ENCODE measurements around the gene ANKS3.

ANKS3 gene

DNA sequence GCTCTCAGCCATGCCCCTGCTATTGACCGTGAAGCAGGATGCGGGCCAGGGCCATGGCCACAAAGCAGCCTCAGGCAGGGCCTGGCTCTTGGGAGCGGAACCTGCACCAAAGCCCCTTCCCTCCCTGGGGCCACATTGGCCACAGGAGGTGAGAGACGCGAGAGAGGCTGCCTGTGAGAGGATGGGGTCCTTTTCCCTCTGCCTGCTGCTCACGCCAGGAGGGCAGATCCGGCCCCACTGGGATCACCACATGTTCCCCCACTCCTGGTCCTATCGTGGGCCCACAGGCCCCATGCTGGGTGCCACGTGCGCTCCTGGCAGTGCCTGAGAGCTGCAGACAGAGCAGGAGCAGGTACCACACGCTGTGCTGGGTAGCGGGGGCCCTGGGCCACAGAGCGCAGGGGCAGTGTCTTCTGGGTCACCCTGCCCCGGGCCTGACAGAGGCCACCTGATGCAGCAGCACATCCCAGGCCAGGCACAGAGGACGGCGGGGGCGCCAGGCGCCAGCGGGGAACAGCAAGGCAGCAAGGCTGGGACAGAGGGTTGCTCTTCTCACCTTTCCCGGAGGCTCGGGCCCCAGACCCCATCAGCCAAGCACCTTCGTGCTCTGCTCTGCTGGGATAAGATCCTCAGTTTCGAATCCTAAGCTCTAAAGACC lies 49.9 kb downstream of the ANKS3 start:
- DNase-seq (ENCODE audit: low read depth), result no peak

DNA sequence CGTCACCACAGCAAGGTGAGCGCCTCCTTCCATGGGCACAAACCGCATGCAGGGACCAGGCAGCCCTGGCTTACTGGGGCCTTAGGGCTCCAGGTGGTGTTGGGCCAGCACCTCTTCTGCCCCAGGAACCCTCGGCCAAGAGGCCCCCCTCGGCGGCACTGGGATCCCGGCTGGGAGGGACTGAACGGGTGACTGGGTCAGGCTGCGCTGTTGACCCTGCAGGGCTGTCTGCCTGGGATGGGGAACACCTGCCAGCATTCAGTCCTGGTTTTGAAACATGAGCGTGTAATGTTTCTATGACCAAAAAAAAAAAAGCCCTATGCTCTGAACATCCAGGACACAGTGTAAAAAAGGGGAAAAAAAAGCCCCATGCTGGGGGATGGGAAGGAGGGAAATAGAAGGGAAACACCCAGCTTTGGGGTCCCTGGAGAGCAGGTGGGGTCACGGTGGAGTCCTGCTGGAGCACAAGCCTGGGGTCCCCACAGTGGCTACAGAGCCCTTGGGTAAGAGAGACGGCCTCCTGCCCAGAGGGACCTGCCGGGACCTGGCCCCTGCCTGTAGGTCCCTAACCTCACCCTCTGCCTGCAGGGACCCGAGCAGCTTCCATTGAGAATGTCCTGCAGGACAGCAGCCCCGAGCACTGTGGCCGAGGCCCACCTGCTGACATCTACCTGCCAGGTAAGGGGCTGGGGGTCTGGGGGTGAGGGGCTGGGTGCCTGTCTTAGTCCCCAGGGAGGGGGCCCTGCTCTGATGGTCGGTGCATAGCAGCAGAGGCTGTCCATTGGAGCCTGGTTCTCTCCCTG lies 50.6 kb downstream of the ANKS3 start:
- DNase-seq (ENCODE audit: low read depth), result no peak

DNA sequence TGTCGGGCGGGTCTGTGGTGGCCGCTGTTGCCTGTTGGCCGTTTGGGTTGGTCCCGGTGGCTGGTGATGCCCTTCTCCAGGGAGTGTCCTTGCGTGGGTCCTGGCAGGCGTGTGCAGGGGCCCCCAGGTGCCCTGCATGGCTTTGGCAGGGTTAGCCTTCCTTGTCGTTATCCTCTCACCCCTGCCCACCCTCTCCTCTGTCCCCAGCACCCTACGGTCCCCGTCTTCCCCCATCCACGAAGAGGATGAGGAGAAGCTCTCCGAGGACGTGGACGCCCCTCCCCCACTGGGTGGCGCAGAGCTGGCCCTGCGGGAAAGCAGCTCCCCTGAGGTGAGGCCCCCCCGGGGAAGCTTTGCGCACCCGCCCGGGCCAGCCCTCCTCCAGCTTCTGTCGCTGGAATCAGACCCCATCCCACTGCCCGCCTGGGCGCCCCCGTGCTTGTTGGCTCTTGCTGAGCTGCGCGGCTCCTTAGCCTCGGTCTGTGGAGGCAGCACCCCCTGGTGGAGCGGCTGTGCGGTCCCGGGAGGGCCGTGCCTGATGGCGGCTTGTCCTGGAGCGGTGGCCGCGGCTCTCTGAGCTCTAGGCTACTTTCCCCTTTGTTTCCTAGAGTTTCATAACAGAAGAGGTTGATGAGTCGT lies 51.3 kb downstream of the ANKS3 start:
- DNase-seq (ENCODE audit: low read depth), result peak; percentile 19

DNA sequence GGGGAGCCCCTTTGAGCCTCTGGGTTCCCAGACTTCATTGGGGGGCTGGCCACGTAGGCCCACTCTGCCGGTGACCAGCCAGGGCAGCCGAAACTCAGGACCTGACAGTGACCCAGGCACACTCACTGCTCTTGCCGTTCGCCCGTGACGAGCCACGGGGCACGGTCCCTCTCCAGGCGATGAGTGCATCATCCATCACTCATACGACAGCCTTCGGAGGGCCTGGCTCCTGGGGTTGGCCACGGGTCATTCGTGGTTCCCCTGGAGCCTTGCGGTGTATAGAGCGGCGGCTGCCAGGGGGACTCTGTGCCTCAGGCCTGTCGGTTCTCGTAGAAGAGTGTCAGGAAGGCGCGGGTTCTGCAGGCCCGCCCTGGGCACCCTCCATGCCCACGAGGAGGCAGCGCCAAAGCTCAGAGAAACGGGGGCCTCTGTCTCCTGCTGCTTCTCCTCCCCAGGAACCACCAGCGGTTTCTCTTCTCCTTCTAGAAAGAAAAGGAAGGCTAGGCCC lies 51.9 kb downstream of the ANKS3 start:
- no peak for DNase-seq (ENCODE audit: low read depth)

DNA sequence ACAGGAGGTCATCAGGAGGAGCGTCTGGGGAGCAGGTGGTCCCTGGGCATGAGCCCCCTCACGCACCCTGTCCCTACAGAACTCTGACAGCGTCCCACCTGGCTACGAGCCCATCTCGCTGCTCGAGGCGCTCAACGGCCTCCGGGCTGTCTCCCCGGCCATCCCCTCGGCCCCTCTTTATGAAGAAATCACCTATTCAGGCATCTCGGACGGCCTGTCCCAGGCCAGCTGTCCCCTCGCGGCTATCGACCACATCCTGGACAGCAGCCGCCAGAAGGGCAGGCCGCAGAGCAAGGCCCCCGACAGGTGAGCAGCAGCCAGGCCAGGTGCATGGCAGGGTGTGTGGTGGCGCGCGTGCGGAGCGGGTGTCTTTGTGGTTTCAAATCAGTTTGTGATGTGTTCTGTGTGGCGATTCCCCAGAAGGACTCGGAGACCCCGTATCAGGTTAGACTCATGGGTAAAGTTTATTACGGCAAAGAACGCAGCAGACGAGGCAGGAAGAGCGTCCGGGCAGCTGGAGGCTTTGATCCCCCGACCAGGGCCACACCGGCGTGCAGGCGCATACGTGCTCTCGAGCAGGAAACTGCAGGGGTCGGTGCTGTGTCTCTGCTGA lies 52.5 kb downstream of the ANKS3 start:
- no peak for DNase-seq (ENCODE audit: low read depth)

DNA sequence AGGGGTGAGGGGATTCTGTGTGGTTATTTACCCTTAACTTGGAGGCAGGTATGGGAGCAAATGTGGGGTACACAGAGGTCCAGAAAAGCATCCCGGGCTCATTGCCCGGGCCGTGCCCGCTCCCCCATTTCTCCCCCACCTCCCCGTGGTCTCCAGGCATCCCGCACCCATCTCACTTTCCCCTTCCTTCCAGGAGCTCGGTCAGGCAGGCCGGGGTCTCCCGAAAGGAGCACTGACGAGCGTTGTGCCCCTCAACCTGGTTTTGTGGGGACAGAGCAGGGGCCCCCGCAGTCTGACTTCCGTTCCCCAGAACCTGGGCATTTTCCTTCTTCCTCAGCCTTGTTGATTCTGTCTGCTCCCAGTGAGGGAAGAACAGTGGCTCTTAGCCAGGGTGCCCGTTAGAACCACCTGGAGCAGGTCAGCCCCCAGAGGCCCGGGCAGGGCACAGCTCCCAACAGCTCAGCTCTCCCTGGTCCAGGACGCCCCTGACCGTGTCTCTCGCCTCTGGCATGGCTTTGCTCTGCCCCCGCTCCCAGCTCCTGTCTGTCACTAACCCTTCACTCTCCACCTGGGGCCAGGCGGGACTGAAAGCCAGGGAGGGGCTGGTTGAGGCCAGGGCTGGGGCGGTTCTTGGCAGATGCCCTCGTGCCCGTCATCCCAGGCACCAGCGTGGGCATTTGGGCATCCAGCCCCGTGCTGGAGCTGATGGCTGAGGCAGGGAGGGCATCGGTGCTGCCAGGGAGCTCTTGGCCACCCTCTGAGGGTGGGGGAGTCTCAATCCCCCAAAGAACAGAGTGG lies 53.2 kb downstream of the ANKS3 start:
- no peak for DNase-seq (ENCODE audit: low read depth)

DNA sequence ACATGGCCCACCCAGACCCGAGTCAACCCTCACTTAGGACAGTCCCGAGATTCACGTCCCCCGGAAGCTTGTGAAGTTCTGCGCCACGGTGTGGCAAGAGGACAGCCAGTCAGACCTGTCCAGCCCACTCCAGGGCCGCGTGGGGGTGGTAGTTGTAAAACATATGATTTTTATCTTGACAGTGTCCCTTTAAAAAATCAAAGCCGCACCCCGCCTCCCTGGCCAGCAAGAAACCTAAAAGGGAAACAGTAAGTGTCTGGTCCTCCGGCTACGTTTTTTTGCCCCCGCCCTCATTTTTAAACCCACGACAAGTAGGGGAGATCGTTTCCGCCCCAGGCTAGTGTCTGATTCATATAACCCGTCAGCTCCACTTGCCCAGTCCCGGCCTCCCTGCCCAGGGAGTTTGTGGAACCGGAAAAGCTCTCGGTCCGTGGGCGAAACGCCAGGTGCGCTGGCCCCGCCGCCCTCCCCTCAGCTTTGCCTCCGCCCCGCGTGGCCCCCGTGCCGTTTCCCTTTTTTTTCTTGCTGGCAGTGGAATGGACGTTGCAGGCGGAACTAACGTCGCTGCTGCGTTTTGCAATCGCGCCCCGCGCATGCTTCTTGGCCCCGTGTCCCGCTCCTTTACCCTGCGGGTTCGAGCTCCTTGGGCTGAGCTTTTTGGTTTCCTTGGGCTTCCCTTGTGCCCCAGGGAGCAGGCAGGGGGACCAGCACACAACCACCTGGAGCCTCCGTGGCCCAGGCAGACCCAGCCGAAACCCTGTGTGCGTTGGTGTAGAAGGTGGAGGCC lies 54.0 kb downstream of the ANKS3 start:
- DNase-seq (ENCODE audit: low read depth), result no peak

DNA sequence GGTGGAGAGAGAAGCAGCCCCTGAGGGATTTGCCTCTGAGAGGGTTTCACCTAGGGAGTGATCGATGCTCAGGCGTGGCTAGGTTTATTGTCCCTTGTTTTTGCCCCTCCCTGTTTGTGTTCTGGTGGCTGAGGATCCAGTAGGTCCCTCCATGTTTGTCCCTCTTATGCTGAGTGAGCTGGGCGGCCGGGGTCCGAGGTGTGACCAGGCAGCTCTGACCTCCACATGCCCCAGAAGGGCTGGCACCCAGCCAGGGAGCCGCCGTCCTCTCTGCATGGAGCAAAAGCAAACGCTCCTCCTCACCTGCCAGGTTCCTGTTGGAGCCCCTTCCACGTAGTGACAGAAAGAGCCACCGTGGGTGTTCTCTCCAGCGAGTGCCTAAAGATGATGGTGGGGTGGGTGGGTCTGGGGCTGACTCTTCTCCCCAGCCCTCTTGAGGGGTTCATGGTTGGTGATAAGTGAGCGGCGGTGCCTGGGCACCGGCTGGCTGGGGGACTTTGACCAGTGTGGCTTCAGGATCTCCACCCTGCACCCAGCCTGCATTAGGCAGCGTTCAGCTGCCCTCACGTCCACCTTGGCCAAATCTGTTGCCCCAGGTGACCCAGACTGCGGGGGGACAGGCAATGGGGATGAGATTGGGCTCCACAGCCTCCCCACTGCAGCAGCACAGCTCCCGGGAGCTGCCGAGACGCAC lies 54.8 kb downstream of the ANKS3 start:
- no peak for DNase-seq (ENCODE audit: low read depth)

DNA sequence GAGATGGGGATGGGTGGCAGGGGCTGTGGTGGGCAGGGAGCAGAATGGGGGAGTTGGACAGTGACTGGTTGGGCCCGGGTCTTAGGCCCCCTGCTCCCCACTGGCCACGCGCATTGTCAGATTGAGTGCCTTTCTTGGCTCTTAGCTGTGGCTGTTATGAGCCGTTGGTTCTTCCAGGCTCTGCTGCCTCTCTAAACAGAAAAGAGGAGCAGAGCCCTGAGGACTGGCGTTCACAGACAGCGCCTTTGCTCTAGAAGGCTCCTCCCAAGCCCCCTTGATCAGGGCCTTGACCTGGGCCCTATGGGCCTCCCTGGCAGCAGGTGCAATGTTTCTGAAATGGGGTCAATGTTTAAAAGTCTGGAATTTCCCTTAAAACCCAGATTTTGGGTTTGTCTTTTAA lies 55.5 kb downstream of the ANKS3 start:
- DNase-seq (ENCODE audit: low read depth), result no peak

DNA sequence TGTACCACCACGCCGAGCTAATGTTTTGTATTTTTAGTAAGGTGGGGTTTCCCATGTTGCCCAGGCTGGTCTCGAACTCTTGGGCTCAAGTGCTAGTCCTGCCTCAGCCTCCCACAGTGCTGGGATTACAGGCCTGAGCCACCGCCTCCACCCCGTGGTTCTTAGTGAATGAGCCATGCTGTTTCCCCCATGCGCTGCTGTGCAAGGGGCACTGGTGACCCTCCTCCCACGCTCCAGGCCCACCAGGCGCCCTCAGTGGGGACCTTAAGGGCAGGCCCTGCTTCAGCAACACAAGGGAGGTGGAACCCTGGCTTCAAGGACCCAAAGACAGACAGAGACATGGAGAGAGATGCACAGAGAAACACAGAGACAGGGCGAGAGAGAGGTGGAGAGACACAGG lies 56.1 kb downstream of the ANKS3 start:
- DNase-seq (ENCODE audit: low read depth), result no peak

DNA sequence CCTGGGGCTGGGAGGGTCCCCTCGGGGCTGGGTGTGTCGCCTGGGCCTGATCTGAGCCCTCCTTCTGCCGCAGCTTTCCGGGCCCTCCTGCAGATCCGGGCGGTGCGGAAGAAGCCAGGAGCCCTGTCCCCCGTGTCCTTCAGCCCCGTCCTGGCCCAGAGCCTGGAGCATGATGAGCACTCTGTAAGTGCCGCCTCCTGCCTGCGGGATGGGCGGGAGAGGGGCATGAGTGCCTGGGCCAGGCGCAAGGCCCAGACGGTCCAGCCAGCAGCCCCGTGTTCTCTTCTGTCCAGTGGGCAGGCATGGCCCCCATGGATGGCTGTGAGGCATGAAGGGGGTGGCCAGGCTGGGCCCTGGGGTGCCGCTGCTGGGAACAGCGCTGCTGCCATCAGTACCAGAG lies 56.7 kb downstream of the ANKS3 start:
- DNase-seq (ENCODE audit: low read depth), result no peak

DNA sequence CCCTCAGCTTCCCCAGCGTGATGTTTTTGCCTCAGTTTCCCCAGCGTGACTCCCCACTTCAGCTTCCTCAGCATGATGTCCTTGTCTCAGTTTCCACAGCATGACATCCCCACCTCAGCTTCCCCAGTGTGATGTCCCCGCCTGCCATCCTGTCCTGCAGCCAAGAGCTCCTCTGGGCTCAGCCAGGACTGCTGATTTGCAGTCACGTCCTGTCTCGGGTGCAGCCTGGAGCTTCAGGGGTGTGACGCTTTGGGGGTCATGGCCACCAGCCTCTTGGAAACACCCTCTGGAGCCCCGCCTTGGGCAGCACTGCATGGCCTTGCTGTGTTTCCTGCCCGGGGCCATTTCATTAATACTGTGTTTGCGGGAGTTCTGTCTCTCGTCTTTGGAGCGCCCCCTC lies 57.2 kb downstream of the ANKS3 start:
- no peak for DNase-seq (ENCODE audit: low read depth)

DNA sequence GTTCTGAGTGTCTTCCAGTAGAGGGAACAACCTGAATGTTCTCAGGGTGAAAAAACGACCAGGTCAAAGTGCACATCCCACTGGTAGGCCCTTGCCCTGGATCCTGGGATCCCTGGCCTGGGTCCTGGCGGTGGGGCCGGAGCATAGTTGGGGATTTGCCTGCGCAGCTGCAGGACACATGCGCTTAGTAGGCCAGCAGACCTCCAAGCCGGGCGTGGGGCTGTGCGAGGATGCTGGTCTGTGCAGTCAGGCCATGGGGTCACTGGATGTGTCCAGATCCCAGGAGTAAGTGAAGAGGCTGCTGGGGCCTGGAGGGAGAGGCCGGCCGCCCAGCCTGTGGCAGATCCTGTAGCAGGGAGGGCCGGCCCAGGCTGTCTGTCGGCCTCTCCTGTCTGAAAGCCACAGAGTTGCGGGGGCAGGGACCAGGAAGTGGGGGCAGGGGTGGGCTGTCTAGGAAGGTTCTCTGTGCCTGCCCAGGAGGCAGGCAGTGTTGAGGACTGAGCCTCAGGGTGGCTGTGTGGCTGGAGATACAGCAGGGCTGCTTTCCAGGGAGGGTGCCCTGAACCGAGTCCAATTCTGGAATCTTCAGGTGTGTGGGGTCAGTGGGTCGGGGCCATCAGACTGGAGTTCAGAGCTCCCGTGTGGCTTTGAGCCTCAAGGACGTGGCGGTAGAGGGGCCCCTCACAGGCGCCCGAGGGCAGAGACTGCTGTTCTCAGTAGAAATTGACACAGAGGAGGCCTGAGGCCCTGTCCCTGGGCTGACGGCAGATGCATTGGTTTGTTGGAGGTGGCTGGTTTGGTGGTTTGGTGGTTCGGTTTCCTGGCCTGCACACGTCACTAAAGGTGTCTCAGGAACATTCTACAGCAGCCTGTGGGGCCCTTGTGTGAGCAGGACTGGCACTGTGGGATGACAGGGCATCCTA lies 57.9 kb downstream of the ANKS3 start:
- peak; percentile 47 for DNase-seq (ENCODE audit: low read depth)

DNA sequence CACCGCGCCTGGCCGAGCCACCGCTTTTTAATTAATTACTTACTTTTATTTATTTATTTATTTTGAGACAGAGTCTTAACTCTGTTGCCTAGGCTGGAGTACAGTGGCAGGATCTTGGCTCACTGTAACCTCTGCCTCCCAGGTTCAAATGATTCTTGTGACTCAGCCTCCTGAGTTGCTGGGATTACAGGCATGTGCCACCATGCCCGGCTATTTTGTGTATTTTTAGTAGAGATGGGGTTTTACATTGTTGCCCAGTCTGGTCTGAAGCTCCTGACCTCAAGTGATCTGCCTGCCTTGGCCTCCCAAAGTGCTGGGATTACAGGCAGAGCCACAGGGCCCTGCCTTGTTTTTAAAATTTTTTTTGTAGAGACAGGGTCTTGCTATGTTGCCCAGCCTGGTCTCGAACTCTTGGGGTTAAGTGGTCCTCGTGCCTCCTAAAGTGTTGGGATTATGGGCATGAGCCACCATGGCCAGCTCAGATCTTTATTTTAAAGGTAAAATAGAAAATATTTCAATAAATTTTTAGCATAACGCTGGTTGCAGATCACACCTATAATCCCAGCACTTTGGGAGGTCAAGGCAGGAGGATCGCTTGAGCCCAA lies 59.0 kb downstream of the ANKS3 start:
- DNase-seq (ENCODE audit: low read depth), result no peak

DNA sequence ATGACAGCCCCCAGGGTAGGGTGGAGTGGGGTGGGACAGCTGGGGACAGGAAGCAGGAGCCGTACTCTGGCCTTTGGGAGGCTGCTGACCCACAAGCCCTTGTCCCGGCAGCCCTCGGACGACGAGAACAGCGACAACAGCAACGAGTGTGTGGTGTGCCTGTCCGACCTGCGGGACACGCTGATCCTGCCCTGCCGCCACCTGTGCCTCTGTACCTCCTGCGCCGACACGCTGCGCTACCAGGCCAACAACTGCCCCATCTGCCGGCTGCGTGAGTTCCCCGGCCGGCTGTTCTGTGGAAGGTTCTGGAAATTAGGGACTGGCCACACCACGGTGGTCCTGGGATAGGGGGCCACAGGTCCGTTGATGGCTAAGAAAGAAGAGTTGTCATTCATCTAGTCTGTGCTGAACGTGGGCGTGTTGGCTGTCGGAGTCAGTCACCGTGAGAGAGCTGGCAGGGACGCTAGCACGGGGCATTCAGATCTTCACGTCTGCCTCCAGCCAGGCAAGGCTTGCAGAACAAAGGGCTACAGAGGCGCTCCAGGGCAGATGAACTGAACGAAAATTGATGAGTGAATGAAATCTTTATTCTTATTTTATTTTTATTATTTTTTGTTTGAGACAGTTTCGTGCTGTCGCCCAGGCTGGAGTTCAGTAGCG lies 60.6 kb downstream of the ANKS3 start:
- no peak for DNase-seq (ENCODE audit: low read depth)

DNA sequence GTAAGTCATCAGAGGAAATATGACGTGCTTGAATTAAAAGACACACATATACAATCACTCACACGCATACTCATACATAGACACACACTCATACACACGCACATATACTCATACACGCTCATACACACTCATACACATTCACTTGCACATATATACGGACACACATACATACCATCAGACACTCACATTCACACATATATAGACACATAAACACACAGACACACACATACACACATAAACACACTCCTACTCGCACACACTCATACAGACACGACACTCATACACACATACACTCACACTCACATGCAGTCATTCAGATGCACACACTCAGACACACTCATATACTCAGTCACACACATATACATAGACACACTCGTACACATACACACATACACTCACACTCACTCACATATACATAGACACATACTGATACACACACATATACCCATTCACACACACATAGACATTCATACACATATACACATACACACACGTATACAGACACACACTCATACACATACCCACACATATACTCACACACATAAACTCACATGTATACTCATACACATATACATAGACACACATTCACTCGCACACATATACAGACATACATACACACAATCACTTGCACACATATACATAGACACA lies 65.6 kb downstream of the ANKS3 start:
- DNase-seq (ENCODE audit: low read depth), result no peak

DNA sequence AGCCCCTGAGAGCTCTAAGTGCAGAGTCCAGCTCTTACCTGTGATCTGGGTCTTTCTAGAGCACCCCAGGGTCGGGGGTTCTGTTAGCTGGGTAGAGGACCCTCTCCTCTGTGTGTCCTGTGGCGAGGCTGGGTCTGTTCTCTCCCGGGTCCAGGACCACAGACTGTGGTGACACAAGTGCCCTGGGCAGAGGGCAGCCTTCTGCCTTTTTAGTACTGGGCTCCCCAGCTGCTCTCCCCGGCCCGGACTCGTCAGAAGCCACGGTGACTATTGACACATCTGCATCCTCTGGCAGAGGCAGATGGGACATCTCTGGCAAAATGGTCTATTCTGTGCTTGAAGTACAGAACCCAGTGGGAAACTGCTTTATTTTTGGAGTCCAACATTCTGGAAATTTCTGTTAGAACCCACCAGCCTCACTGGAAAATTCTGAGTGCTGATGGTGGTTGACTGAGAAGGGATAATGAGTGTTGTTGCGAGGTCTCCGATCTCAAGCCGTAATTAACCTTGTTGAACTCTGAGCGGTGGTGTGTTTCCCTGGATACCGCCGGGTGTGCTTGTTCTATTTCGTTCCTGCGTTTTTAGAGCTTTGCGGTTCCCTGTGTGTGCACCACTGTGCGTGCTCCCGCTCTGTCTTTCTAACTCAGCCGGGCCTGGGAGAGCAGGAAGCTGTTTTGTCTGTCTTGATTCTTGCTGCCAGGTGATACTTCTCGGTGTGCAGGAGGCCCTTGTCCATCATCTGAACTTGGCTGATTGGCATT lies 66.7 kb downstream of the ANKS3 start:
- no peak for DNase-seq (ENCODE audit: low read depth)
